NCI-H1694 (cell line): Measurements from ENCODE around the gene UBE2Q2.
"Not testable (repeated sequence)": the region's sequence is repeated elsewhere in the genome, so short reads cannot be mapped to it uniquely, and the experiment has no call there.

Experiments used
- DNase-seq: peaks from one replicate; lab custom pipeline; 2025; lab: John Stamatoyannopoulos, UW

The UBE2Q2 gene

DNA sequence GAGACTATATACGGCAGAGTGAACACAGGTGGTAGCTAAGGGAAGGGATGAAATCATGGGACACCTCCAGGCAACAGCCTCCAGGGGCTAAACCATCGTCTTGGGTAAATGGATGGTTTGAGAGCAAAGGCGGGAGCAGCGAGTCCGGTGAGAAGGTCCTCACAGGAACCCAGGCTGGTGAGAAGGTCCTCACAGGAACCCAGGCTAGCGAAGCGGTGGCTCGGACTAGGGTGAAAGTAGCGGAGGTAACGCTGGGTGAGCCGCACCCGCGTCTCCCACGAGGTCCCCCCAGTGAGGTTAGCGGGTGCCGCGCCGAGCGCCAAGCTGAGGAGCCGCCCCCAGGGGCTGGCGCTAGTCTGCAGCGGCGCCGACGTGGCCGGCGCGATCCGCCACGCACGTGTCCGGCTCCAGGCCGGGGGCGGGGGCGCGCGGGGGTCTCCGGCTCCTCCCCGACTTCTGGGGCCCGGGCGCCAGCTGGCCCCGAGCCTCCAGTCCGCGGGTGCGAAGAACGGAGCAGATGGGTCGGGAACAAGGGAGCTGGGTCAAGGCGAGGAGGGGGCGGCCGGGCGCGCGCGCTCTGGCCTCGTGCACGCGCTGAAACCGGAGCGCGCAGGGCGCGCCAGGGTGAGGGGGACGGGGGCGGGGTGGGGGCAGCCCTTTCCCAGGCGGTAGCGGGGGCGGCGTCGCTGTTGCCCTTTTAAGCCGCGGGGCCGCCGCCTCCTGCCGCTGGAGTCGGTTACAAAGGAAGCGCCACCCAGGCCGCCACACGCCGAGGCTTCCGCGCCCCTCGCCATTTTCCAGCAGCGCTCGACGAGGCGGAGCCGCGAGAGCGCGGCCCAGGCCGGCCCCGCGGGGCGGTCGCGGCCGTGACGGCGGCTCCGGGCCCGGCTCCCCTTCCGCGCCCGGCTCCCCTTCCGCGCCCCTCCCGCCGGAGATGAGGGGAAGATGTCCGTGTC, at the start of gene UBE2Q2:
UBE2Q2 (plus strand) TSS at position 726 of the 956 bp plus-strand sequence; CDS start at position 946, 220 bp downstream.
- peak; percentile 47 for DNase-seq

DNA sequence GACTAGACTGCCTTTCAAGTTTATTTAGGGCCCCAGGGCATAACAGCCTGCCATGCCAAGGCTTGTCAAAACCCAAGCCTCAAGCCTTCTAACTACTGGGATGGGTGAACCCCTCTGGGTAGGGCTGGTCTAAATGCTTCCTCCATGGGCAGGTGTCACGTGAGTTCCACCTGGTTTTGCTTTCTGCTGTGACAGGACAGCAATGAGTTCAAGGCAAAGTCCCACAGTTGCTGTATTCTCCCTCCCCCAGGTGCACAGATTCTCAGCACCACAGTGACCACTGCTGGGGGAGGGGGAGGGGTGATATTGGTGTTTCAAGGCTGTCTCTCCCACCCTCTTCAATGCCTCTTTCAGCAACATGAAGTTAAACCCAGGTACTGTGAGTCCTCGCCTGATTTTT, 46.9 kb upstream of the UBE2Q2 start:
- DNase-seq: no peak

DNA sequence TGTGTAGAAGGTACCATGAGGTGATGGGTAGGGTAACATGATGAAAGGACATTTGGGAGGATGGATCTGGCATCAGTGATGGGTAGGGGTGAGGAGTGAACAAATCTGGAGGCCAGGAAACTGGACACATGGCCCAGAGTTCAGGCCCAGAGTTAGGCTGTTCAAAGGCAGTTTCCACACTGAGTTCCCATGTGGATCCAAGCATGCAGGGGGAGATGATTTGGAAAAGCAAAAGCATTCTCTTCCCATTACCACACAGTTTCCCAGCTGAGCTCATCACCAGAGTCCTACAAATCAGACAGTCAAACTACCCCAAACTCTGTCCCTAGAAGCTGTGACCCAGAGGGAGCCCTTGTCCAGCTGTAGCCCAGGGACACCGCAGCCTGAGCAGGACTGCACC, 46.1 kb upstream of the UBE2Q2 start:
- DNase-seq: not testable (repeated sequence)

DNA sequence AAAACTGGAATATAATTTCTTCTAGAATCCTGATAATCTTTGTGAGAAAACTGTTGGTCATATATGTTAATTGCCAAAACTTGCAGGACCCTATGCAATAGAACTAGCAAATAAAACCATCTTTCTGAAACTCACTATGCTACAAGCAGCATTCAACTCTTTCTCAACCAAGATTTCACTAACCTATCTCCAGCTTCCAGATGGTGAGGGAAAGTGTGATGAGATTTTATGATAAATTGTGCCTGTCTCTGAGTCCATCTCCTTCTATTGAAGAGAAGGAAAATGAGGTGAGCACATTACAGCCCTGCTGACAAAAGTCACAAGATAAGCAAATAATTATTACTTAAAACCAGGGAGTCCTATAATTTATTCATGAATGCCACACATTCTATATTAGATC, 44.1 kb upstream of the UBE2Q2 start:
- no peak for DNase-seq

DNA sequence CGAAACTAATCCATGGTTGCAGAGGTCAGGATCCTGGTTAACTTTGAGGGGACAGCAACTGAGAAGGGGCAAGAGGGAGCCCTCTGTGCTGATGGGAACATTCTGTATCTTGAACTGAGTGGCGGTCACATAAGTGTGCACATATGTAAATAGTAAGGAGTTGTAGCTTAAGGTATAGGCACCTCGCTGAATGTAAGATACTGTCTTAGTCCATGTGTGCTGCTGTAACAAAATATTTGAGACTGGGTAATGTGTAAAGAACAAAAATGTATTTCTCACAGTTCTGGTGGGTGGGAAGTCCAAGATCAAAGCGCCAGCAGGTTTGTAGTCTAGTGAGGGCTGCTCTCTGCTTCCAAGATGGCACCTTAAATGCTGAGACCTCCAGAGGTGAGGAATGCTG, 42.8 kb upstream of the UBE2Q2 start:
- not testable (repeated sequence) for DNase-seq

DNA sequence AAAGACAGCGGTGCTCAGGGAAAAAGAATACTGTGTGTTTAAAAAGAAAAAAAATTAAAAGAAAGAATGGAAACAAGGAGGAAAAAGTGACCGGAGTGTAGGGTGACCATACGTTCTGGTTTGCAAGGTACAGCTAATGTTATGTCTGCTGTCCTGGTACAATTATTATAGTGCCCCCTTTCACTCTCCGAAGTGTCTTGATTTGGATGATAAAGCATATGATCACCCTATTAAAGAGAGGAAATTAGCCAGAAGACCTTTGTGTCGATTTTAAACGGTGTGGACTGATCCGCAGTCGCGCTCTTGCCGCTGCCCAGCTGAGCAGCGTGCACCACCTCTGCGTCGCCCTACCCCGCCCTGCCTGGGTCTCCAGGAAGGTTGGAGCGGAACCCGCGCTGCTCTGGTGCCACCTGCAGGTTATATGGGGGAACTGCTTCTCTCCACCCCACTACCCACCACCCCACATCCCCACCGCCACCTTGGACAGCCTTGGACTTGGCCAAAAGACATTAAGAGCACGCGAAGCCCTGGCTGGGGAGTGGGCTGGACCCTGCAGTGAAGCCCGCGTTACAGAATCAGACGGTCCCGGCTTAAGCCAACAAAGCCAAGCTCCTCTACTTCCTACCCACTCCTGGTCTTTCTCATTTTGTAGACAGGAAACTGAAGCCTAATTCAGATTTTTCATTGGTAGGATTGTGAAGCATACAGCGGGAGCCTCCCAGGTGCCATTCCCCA, 41.2 kb upstream of the UBE2Q2 start:
- DNase-seq: peak; percentile 71

DNA sequence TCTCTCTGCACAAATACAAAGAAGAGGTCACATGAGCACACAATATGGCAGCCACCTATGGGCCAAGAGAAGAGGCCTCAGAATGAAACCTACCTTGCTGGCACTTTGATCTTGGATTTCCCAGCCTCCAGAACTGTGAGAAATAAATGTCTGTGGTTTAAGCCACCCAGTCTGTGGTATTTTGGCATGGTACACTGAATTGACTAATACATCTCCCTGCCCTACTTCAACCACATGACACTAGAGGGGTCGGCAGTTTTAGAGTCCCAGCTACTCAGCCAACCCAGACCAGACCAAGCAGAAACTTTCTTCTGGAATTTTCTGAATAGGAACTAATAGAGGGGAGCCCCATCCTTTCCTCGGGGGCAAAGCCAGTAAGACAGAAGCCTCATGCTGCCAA, 35.8 kb upstream of the UBE2Q2 start:
- not testable (repeated sequence) for DNase-seq

DNA sequence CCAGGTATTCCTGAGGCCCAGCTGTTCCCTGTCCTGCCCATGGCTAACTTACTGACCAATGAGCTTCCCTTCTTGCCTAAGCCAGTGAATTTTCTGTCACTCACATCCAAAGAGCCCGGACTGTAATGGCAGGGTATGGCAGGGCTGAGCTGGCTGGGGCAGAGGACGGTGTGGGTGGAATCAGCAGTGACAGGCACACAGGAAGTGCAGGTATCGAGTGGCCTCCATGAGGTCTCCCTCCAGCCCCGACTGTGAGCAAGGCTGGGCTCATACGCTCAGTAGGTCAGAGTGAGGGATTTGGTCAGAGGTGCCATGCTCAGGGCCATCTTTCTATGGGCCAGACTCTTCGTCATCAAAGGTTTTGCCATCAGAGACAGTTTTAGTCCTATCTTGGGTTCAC, 35.2 kb upstream of the UBE2Q2 start:
- not testable (repeated sequence) for DNase-seq

DNA sequence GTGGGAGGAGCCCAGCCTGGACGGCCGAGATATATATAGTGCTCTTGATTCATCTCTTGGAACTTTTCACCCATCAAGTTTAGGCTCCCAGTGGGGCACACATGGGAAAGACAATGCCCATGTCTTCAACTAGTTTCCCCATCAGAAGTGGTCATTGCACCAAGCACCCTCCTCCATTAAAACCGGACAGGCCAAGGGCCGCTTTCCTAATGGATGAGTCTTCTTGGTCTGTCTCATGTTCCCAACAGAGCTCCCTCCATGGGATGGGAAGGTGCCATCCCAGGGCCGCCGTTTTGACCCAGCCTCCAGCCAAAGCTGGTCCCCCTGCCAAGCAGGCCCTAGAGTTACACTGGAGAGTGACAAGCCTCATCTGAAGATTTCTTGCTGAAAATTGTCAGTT, 34.7 kb upstream of the UBE2Q2 start:
- DNase-seq: no peak

DNA sequence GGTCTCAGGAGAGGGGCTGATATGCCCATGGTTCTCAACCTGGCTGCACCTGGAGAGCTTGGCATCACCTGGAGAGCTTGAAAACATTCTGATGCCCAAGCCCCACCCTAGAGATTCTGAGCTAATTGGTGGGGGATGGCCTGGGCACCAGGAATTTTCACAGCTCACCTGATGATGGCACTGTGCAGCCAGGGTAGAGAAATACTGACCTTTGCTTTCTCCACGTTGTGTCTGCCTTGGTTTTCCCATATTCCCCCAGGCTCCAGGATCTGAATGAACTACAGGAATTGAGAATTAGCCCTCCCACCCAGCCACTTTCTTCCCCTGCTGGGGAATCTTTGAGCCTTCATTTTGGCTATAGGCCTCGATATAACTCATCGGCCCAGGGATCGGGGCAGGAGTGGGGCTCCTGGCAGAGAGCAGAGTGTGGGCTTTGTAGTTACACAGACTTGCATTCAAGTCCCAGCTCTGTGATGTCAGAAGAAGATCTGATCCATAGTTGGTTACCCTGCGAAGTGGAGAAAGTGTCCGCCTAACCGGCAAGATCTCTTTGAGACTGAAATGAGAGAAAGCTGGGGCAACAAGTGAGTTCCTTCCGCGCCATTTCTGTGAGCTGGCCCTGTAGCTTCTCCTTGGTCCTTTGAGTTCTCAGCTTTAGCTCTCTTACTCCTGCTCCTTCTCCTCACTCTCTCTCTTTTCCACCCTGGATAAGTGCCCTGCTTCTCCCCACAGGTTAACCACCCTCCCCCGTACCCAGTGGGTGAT, 33.1 kb upstream of the UBE2Q2 start:
- DNase-seq: no peak

DNA sequence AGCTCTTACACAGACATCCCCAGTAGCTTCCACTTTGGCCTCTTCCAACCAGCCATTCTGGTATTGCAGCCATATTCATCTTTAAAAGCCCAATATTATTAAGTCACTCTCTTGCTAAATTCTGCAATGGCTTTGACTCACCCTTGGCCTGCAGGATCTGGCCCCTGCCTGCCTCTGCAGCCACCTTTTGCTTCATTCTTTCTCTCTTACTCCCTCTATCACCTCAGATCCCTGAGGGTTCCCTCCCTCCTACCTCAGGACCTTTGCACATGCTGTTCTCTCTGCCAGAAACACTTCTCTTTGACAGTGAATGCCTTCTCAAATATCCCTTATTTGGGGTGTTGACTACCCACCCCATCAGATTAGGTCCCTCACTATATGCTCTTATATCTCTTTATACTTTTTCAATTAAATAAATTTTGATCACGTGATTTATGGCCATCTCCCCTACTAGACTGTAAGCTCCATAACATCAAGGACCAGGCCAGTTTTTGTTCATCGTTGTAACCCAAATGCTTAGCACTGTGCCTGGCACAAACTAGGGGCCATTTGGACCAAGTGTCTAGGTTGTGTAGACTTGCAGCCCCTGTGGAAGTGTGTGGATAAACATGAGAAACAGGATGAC, 32.3 kb upstream of the UBE2Q2 start:
- no peak for DNase-seq

DNA sequence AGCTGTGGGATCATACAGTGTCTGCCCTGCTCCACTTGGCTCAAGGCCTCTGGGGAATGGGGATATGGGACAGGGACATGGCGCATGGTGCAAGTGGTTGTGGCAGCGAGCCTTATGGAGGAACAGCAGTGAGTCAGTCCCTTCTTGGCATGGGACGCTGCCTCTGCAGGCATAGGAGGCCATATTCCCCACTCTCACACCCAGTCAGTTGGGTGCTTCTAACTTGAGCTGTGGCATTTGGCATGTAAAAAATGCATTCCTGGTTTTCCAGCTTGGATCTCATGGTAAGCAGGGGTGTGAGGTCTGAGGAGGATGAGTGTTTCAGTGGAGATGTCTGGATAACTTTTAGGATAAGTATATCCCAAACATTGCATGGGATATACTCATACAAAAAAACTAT, 31.6 kb upstream of the UBE2Q2 start:
- no peak for DNase-seq

DNA sequence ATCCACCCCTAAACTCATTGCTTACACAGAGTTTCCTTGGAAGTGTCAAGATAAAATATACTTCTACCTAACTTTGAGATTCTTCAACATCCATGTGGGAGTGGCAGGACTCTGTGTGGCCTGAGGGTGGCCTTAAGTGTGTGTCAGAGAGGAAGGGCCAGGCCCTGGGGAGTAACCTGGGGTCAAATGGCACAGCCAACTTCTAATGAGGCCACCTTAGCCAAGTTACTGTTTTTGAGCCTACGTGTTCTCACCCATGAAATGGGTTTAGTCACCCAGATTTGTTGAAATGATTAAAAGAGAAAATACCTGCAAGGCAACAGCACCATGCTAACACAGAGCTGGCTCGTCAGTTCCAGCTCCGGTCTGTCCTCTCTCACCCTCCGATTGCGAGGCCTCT, 28.5 kb upstream of the UBE2Q2 start:
- DNase-seq: no peak

DNA sequence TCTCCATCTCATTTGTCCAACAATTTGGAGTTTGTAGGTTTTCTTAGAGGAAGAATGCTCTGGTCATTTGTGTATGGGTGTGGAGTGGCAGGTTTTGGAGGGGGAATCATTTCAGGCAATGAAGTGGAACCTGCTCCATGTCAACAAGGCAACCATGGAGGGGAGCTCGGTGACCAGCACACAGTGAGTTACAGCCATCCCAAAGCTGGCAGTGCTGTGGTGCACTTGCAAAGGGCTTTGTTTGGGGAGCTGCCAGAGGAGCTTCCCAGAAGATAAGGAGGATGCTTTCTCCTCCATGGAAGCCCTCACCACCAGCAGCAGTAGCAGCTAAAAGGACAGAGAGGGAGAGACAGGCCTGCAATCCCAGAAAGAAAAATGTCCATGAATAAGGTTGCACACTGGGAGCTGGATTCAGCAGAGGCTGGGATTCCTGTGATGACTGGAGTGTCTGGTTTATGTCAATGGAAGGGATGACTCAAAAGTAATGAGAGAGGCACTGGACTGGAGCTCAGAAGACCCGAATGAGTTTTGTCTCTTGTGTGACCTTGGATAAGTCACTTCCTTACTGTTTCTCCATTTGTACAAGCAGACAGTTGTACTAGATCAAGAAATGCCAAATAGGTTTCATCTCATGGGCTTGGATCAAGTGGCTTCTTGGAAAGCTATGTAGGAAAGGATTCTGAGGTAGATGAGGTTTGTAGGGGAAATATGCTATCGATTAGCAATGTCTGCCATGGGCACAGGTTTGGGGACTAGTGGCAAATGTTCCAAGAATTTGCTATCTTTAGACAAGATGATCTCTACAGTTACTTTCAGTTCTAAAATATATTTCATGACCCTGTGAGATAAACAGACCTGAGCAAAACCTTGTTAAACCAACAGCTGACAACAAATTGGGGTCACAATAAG, 27.2 kb upstream of the UBE2Q2 start:
- DNase-seq: no peak

DNA sequence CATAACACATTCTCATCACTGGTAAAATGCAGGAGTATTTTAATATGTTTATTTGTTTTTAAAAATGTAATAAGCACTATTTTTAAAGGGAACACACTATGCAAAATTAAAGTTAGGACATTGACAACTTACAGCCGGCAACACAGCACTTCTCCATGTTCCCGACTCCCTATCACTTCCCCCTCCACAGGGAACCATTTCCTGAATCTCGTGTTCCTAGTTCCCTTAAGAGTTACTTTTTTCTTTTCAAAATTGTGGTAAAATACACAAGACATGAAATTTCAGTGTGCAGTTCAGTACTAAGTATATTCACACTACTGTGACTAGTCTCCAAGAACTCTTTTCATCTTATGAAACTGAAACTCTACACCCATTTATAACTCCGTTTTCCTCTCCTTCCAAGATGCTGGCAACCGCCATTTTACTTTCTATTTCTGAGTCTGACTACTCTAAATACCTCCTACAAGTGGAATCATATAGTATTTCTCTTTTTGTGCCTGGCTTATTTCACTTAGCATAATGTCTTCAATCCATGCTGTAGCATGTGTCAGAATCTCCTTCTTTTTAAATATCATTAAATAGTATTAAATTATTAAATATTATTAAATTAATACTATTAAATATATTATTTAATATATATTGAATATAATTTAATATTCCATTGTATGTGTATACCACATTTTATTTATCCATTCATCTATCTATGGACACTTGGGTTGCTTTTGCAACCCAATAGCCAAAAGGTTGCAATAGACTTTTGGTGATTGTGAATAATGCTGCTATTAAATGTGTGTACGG, 25.9 kb upstream of the UBE2Q2 start:
- no peak for DNase-seq

DNA sequence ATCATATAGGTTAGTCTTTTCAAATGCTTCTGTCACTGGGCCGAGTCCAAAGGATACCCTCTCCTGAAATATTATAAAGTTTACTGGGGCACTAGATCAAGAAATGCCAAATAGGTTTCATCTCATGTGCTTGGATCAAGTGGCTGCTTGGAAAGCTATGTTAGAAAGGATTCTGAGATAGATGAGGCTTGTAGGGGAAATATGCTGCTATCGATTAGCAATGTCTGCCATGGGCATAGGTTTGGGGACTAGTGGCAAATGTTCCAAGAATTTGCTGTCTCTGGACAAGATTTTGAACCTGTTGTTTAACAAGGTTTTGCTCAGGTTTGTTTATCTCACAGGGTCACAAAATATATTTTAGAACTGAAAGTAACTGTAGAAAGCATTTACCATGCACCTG, 23.0 kb upstream of the UBE2Q2 start:
- no peak for DNase-seq

DNA sequence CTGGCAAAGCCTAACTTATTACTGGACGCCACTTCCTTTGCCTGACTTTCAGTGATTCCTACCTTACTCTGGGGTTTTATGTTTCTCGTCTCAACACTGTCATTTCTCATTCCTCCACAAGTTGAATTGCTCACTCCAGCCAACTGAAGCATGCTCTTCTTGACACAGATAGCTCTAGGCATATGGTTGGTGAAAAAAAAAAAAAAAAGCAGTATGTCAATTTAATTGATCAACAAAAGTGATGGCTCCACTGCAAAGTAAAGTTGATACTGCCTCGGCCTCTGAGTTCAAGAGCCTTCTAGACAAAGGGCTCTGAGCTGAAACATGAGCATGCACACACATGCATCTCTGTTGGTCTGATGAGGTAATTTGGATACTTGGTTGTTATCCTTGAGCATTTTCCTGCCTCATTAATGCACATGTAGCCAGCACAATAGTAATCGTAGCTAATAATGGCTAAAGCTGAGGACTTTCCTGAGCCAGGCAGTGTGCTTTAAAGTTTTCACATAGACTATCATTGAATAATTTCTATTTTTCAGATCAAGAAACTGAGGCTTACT, 21.4 kb upstream of the UBE2Q2 start:
- DNase-seq: no peak

DNA sequence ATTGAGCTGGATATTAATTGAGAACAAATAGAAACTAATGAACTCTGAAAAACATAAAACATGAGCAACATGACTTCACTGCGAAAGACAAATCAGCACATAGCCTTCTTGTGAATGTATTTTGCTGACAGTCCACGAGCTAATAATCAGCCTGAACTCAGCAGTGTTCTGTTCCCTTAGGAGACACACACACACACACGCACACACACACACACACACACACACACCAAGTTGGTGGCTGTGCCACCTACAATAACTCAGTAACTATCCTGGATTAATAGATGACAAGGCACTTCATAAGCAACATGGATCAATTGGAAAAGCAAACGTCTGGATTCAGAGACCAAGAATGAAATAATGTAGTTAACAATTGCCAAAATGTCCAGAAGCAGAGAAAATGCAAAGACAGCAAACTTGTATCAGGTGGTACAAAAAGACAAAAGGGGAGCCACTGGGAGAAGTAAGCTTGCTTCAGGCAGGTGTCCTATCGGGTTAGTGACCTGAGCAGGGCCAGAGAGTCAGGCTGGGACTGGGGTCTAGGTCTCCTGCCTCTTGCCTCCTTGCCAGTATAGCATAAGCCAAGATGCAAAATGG, 20.5 kb upstream of the UBE2Q2 start:
- DNase-seq: no peak
